HG02571 (cell line): ENCODE data around the gene HADHB.
A peak's percentile ranks its signal among the peaks of the same experiment; 100 is the strongest.
"Not testable (repeated sequence)": the region's sequence is repeated elsewhere in the genome, so short reads cannot be mapped to it uniquely, and the experiment has no call there.

Source experiments
- ATAC-seq: cut with Tn5 transposase; IDR thresholded peaks from one replicate; pipeline ENCODE4 v1.9.1; 2021; ENCODE audit warnings: mild to moderate bottlenecking, moderate library complexity; ENCODE audit not compliant: unreplicated experiment

HADHB gene

GRCh38 chr2:26243470-26244308, 1.1 kb upstream of the HADHB start:
- no peak for ATAC-seq

- peak; percentile 21 for ATAC-seq
These were observed 543 bp downstream of the HADHB start for GRCh38 chr2:26245231-26245732.

GRCh38 chr2:26245810-26246209, 1.1 kb downstream of the HADHB start:
- no peak for ATAC-seq

- ATAC-seq = no peak
These were observed 2.1 kb downstream of the HADHB start for GRCh38 chr2:26246818-26247217.

- no peak for ATAC-seq
These were observed 4.9 kb downstream of the HADHB start for GRCh38 chr2:26249625-26250024.

GRCh38 chr2:26251893-26252292, 7.2 kb downstream of the HADHB start:
- no peak for ATAC-seq

GRCh38 chr2:26255759-26256384, 11.1 kb downstream of the HADHB start:
- no peak for ATAC-seq

- ATAC-seq = not testable (repeated sequence)
These were observed 14.1 kb downstream of the HADHB start for GRCh38 chr2:26258836-26259235.

GRCh38 chr2:26268213-26268612, 23.5 kb downstream of the HADHB start:
- ATAC-seq = no peak

GRCh38 chr2:26268670-26269385, 24.1 kb downstream of the HADHB start:
- ATAC-seq = not testable (repeated sequence)

GRCh38 chr2:26269571-26270158, 24.9 kb downstream of the HADHB start:
- ATAC-seq = no peak

GRCh38 chr2:26270373-26270772, 25.6 kb downstream of the HADHB start:
- no peak for ATAC-seq

- no peak for ATAC-seq
These were observed 28.8 kb downstream of the HADHB start for GRCh38 chr2:26273501-26273900.

GRCh38 chr2:26274058-26274613, 29.4 kb downstream of the HADHB start:
- ATAC-seq = no peak

GRCh38 chr2:26276484-26277227, 31.9 kb downstream of the HADHB start:
- no peak for ATAC-seq

GRCh38 chr2:26279886-26280285, 35.1 kb downstream of the HADHB start:
- ATAC-seq = no peak

- no peak for ATAC-seq
These were observed 36.5 kb downstream of the HADHB start for GRCh38 chr2:26281226-26281625.

GRCh38 chr2:26283606-26284005, 38.9 kb downstream of the HADHB start:
- no peak for ATAC-seq

- no peak for ATAC-seq
These were observed 39.4 kb downstream of the HADHB start for GRCh38 chr2:26284132-26284531.

- ATAC-seq = no peak
These were observed 41.2 kb downstream of the HADHB start for GRCh38 chr2:26285931-26286330.
